Activated CD4-positive, alpha-beta T cell treated with anti-CD3 and anti-CD28 coated beads for 24 hours (primary cell): Measurements from ENCODE around the gene PCNT.
"Not testable (repeated sequence)": the region's sequence is repeated elsewhere in the genome, so short reads cannot be mapped to it uniquely, and the experiment has no call there.

Experiments used
- DNase-seq, 2 donors: peaks; one replicate each; pipeline ENCODE4 v3.0.0-alpha.2; 2020; ENCODE audit warnings: low read depth in 2 of 2

PCNT gene

GRCh38 chr21:46385846-46386733, 62.1 kb downstream of the PCNT start:
- no peak for DNase-seq

GRCh38 chr21:46386734-46387088, 62.8 kb downstream of the PCNT start:
- DNase-seq = no peak

- no peak for DNase-seq
Measured at GRCh38 chr21:46388206-46388880, 64.4 kb downstream of the PCNT start.

- DNase-seq = no peak
Measured at GRCh38 chr21:46388896-46389295, 64.9 kb downstream of the PCNT start.

GRCh38 chr21:46390603-46391545, 66.9 kb downstream of the PCNT start:
- DNase-seq = no peak

- DNase-seq = no peak
Measured at GRCh38 chr21:46391773-46392172, 67.8 kb downstream of the PCNT start.

- DNase-seq = no peak
Measured at GRCh38 chr21:46392921-46393320, 69.0 kb downstream of the PCNT start.

GRCh38 chr21:46393451-46393940, 69.5 kb downstream of the PCNT start:
- no peak for DNase-seq

GRCh38 chr21:46393941-46394594, 70.1 kb downstream of the PCNT start:
- DNase-seq = no peak

- DNase-seq = no peak
Measured at GRCh38 chr21:46394595-46395104, 70.7 kb downstream of the PCNT start.

- no peak for DNase-seq
Measured at GRCh38 chr21:46397211-46397905, 73.4 kb downstream of the PCNT start.

- no peak for DNase-seq
Measured at GRCh38 chr21:46397993-46398392, 74.0 kb downstream of the PCNT start.

GRCh38 chr21:46399129-46399528, 75.2 kb downstream of the PCNT start:
- no peak for DNase-seq

- DNase-seq = no peak
Measured at GRCh38 chr21:46399686-46400085, 75.7 kb downstream of the PCNT start.

- DNase-seq = no peak
Measured at GRCh38 chr21:46401186-46401910, 77.4 kb downstream of the PCNT start.

GRCh38 chr21:46402421-46402820, 78.5 kb downstream of the PCNT start:
- no peak for DNase-seq

- DNase-seq = not testable (repeated sequence)
Measured at GRCh38 chr21:46403234-46403811, 79.4 kb downstream of the PCNT start.

GRCh38 chr21:46404306-46404705, 80.3 kb downstream of the PCNT start:
- DNase-seq = no peak

GRCh38 chr21:46406001-46406400, 82.0 kb downstream of the PCNT start:
- no peak for DNase-seq
